Vagina (tissue), 2 donors: Measurements from ENCODE around the gene TSPAN9. TPM values are rescaled to one million over a fixed set of nuclear protein-coding genes. Genes with fewer than 3 reads are reported as not detected.
A peak's percentile ranks its signal among the peaks of the same experiment; 100 is the strongest.

Source experiments
- DNase-seq, 2 donors: peaks; one replicate each; pipeline ENCODE4 v3.0.0-alpha.2; 2017; ENCODE audit errors: extremely low spot score in 2 of 2
- H3K27ac ChIP-seq: fragments of 200-600 bp; sonication (generic); one replicate; pipeline ENCODE4 v1.5.1; 2019
- H3K27me3 ChIP-seq: fragments of 200-600 bp; sonication (generic); one replicate; pipeline ENCODE4 v1.5.1; 2019
- H3K36me3 ChIP-seq, 2 donors: fragments of 200-600 bp; sonication (generic); one replicate each; pipeline ENCODE4 v1.5.1; 2017 to 2019
- H3K4me1 ChIP-seq: fragments of 200-600 bp; sonication (generic); one replicate; pipeline ENCODE4 v1.5.1; 2019
- H3K4me3 ChIP-seq, 2 donors: fragments of 200-600 bp; sonication (generic); 1 replicate in 1 of 2; 2 replicates in 1 of 2; pipeline ENCODE4 v1.5.1; 2016 to 2019
- H3K9me3 ChIP-seq: fragments of 200-600 bp; sonication (generic); one replicate; pipeline ENCODE4 v1.5.1; 2019
- CTCF ChIP-seq, 3 experiments: fragments of 450-650 bp in 2 of 3; fragments of 200-600 bp in 1 of 3; sonication (generic) in 1 of 3; IDR thresholded peaks; one replicate each; pipeline ENCODE4 v1.5.1; 2017 to 2019; ENCODE audit warnings: antibody characterized with exemption in 3 of 3, mild to moderate bottlenecking in 2 of 3, moderate library complexity in 2 of 3
- POLR2A ChIP-seq, 2 donors: fragments of 450-650 bp; IDR thresholded peaks; one replicate each; pipeline ENCODE4 v1.6.1; 2017; ENCODE audit warnings: antibody characterized with exemption in 2 of 2, mild to moderate bottlenecking in 2 of 2, moderate library complexity in 2 of 2
- POLR2AphosphoS5 ChIP-seq, 2 donors: sonication (generic); formaldehyde crosslinking; IDR thresholded peaks; one replicate each; pipeline ENCODE4 v1.9.0; 2017; ENCODE audit warnings: antibody characterized with exemption in 2 of 2, mild to moderate bottlenecking in 2 of 2, low read depth in 1 of 2; ENCODE audit not compliant: insufficient read depth in 1 of 2
- intact Hi-C: fragments of 100-400 bp; cut with DNase I; formaldehyde crosslinking; loops from one replicate; pipeline ENCODE4 v1.15.1; 2023
- total RNA-seq: library from RNA; depleted of rRNA; stranded (reverse); fragments of >200 nt; gene quantifications from one replicate; pipeline ENCODE4 v1.2.3, GENCODE V29; 2016

TSPAN9 gene
- total RNA-seq, 1 donor from 2014 or later, result 32.2 TPM

GRCh38 chr12:3273409-3273853 lies 196.3 kb downstream of the TSPAN9 start:
- Histone ChIP-seq H3K4me1 (peaks cover 18% of the 10 kb centered on the region), H3K27me3 (no peaks in the 10 kb centered on the region), H3K4me3 (no peak overlapping the region), H3K27ac (no peak overlapping the region), H3K36me3 (no peaks in the 10 kb centered on the region), H3K9me3 (no peaks in the 10 kb centered on the region)
- no peak for TF ChIP-seq CTCF (IDR thresholded peaks at IDR 0.05)
- no peak for TF ChIP-seq POLR2A (IDR thresholded peaks at IDR 0.05)
- TF ChIP-seq POLR2AphosphoS5 (IDR thresholded peaks at IDR 0.05; ENCODE audit: insufficient read depth in 1 of 2, low read depth in 1 of 2), result no peak
- intact Hi-C loops, result loop anchor here (10.0 kb wide), 1 partner anchor 69 kb away; no protein-coding TSS in a partner anchor
- DNase-seq, result no peak

DNA sequence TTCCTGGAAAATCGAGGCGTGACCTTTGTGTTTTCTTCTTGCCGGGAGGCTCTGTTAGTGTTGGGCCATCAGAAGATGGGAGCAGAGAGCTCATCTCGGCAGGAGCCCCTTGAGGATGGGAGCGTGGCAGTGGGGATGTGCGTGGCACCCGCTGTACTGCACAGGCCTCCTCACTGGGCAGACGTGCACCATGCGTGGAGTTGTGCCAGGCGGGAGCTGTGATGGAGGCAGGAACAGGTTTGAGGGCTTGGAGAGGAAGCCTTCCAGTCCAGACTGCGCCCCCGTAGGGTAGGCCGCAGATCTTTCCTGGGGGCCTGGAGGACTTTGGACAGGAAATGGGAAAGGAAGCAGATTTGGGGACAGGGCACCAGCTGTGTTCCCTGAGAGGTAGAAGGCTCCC lies 197.5 kb downstream of the TSPAN9 start:
- Histone ChIP-seq H3K4me3 (no peak overlapping the region), H3K27me3 (no peaks in the 10 kb centered on the region), H3K4me1 (peaks cover 18% of the 10 kb centered on the region), H3K27ac (no peak overlapping the region), H3K9me3 (no peaks in the 10 kb centered on the region), H3K36me3 (no peaks in the 10 kb centered on the region)
- intact Hi-C loops, result loop anchor here (2.0 to 10.0 kb wide), 3 partner anchors 70 to 202 kb away; no protein-coding TSS in a partner anchor
- TF ChIP-seq POLR2AphosphoS5 (IDR thresholded peaks at IDR 0.05; ENCODE audit: insufficient read depth in 1 of 2, low read depth in 1 of 2), result no peak
- no peak for TF ChIP-seq POLR2A (IDR thresholded peaks at IDR 0.05)
- no peak for TF ChIP-seq CTCF (IDR thresholded peaks at IDR 0.05)
- no peak for DNase-seq

- H3K9me3 ChIP-seq, result no peaks in the 10 kb centered on the region
- no peak overlapping the region for H3K27ac ChIP-seq
- no peak overlapping the region for H3K4me3 ChIP-seq
- intact Hi-C loops, result loop anchor here (2.0 to 10.0 kb wide), 3 partner anchors 71 to 203 kb away; no protein-coding TSS in a partner anchor
- H3K27me3 ChIP-seq, result no peaks in the 10 kb centered on the region
- TF ChIP-seq CTCF (IDR thresholded peaks at IDR 0.05) (peak; percentile 83 to 90 (median 87)), POLR2AphosphoS5 (IDR thresholded peaks at IDR 0.05; ENCODE audit: insufficient read depth in 1 of 2, low read depth in 1 of 2) (peak in 1 of 2 donors; percentile 15), POLR2A (IDR thresholded peaks at IDR 0.05) (no peak)
- H3K36me3 ChIP-seq, result no peaks in the 10 kb centered on the region
- no peak for DNase-seq
- H3K4me1 ChIP-seq, result peaks cover 18% of the 10 kb centered on the region
Measured at GRCh38 chr12:3275171-3276041, 198.2 kb downstream of the TSPAN9 start.

DNA sequence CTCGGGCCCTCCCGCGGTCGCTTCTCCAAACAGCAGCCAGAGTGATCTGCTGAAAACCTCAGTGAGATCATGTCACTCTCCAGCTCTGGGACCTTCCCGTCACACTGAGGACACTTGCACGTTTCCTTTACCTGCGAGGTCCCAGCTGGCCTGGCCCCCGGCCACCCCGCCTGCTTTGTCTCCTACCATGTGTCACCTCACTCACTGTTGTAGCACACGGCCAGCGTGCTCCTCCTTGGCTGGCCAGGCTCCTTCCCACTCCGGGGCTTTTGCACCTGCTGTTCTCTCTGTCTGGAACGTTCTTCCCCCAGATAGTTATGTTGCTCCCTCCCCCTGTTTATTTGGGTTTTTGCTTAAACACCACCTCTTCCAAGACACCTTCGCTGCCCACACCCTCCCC lies 199.0 kb downstream of the TSPAN9 start:
- Histone ChIP-seq H3K4me3 (no peak overlapping the region), H3K4me1 (peaks cover 18% of the 10 kb centered on the region), H3K36me3 (peaks cover 0 to 2% of the 10 kb centered on the region in 2 donors), H3K27ac (no peak overlapping the region), H3K27me3 (no peaks in the 10 kb centered on the region), H3K9me3 (no peaks in the 10 kb centered on the region)
- intact Hi-C loops, result loop anchor here (10.0 kb wide), 1 partner anchor 71 kb away; no protein-coding TSS in a partner anchor
- no peak for DNase-seq
- no peak for TF ChIP-seq CTCF (IDR thresholded peaks at IDR 0.05)
- TF ChIP-seq POLR2AphosphoS5 (IDR thresholded peaks at IDR 0.05; ENCODE audit: insufficient read depth in 1 of 2, low read depth in 1 of 2), result no peak
- TF ChIP-seq POLR2A (IDR thresholded peaks at IDR 0.05), result no peak
